HG03457 (cell line): ENCODE data around the gene NEK10.

Source experiments
- ATAC-seq: cut with Tn5 transposase; IDR thresholded peaks from one replicate; pipeline ENCODE4 v1.9.1; 2021; ENCODE audit warnings: moderate number of reproducible peaks; ENCODE audit not compliant: unreplicated experiment

Gene NEK10

DNA sequence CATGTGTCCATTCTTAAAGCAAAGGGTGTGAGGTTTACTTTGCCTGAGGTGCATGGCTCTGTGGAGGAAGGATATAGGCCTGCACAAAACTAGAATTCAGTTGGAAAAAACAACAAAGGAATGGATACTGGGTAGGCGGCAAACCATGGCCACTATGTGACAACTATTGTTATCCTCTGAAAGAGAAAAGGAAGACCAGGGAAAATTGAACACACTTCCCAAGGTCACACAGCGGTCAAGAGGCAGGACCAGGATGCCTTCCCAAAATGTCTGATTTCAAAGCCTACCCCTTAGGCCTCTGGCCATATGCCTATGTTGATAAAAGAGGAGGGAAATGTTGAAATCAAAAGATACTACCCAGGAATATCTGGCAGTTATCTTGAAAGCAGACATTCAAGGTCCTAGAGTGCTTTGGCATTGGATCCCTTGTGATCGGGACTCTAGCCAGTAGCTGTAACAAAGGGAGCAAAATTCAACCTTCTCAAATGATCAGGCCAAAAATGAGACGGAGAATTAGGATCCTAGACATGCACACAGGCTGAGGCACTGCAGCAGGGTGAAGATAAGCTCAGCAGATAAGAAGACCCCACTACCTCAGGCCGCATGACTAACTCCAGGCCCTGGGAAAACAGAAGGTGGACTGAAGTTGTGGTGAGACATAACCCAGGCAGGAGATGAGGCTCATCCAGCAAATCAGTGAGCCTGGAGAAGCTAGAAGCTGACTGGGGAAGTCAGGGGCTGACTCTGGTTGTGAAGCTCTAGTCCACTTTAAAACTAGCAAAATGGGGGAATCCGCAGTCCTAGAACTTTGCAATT lies 292.2 kb downstream of the NEK10 start:
- ATAC-seq: no peak

DNA sequence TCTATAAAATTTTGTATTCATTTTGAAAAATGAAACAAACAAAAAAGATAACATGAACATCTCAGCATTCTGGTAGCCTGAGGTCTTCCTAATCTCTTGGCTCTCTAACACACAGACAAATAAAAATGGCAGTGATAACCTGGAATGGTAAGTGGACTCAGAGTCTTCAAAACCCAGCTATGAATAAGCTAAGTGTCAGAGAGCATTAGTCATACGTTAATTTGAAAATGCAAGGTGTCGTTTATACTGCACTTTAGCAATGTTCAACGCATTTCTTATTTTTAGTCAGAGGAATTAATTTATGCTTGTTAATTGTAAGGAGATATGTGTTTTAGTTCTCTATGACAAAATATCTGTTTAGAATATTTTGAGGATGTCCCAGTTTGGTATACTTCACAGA lies 294.3 kb downstream of the NEK10 start:
- ATAC-seq: no peak

GRCh38 chr3:27073912-27074311 lies 295.3 kb downstream of the NEK10 start:
- no peak for ATAC-seq

GRCh38 chr3:27072810-27073651 lies 296.2 kb downstream of the NEK10 start:
- ATAC-seq: no peak

GRCh38 chr3:27060336-27060735 lies 308.8 kb downstream of the NEK10 start:
- ATAC-seq: no peak
